Right cardiac atrium (tissue), 5 donors: Measurements from ENCODE around the gene PCDHGA11. TPM values are rescaled to one million over a fixed set of nuclear protein-coding genes. Genes with fewer than 3 reads are reported as not detected.
"Not testable (repeated sequence)": the region's sequence is repeated elsewhere in the genome, so short reads cannot be mapped to it uniquely, and the experiment has no call there.

Experiments used
- ATAC-seq, 2 donors: fragments of 200-7000 bp; cut with Tn5 transposase; one replicate each; pipeline versions ENCODE4 v1.8.0 to v1.9.1; 2020; ENCODE audit warnings: moderate library complexity in 2 of 2, mild to moderate bottlenecking in 1 of 2
- DNase-seq, 3 donors: peaks; one replicate each; pipeline ENCODE4 v3.0.0-alpha.2; 2020
- H3K27ac ChIP-seq: one replicate; pipeline ENCODE4 v1.5.1; 2013; ENCODE audit warnings: mild to moderate bottlenecking, low read length, control low read depth, moderate library complexity
- H3K27me3 ChIP-seq: one replicate; pipeline ENCODE4 v1.6.1; 2013; ENCODE audit not compliant: control insufficient read depth, insufficient read depth
- H3K4me1 ChIP-seq: one replicate; pipeline ENCODE4 v1.6.1; 2013; ENCODE audit warnings: low read length; ENCODE audit not compliant: control insufficient read depth, insufficient read depth
- H3K4me3 ChIP-seq: one replicate; pipeline ENCODE4 v1.5.1; 2013; ENCODE audit warnings: low read length, control low read depth
- H3K9me3 ChIP-seq: one replicate; pipeline ENCODE4 v1.6.1; 2013; ENCODE audit warnings: low read length; ENCODE audit not compliant: control insufficient read depth
- WGBS: extraction: QIAGEN DNeasy Blood & Tissue Kit; methylation state at CpG from one replicate; pipeline ENCODE4 v1.1.7; 2013; 5-methylcytosine and 5-hydroxymethylcytosine counted together
- intact Hi-C, 4 donors: fragments of 100-400 bp; cut with DNase I; formaldehyde crosslinking; loops; one replicate each; pipeline versions ENCODE4 v1.11.0 to v1.14.0; 2022 to 2023
- polyA plus RNA-seq: library from polyadenylated mRNA; stranded (reverse); fragments of 200-250 nt; gene quantifications from one replicate; pipeline ENCODE4 v1.2.3, GENCODE V29; 2013
- total RNA-seq, 4 donors: library from RNA; stranded (reverse); fragmentation: NEBNext Ultra II Directional; extraction: Animal tissue kit (Norgen Biotek cat#: 25700); gene quantifications; one replicate each; pipeline ENCODE4 v1.2.1, GENCODE V29; 2021
- donor health status: healthy with polysubstance abuse.
- donor health status: DM: no; HTN: yes; CAD: no.
- donor health status: DM: no; HTN: no; CAD: no.
- donor health status: DM: no; HTN: yes; CAD: no; lungs with severe emphysema.
- donor health status: DM: yes; HTN: yes; CAD: no.

The PCDHGA11 gene
- total and polyA plus RNA-seq, 5 donors = 2.2 to 4.2 (median 3.4) TPM

GRCh38 chr5:141402553-141403243, 18.2 kb upstream of the PCDHGA11 start, which contains the start of gene PCDHGA9:
TSS of gene PCDHGA9 (plus strand) at chr5:141402778. CDS start at chr5:141402953, 175 bp downstream.
- WGBS = 19% methylated on average over 27 of the region's 27 CpGs
- intact Hi-C loops = loop anchor here in 1 of 4 donors (10.0 kb wide), 1 partner anchor 168 kb away; no protein-coding TSS in a partner anchor
- Histone ChIP-seq H3K27me3 (no peaks in the 10 kb centered on the region), H3K4me3 (peak within 1 kb of the TSS; percentile 40), H3K9me3 (peaks cover 15% of the 10 kb centered on the region), H3K27ac (no peak within 1 kb of the TSS), H3K4me1 (no peaks in the 10 kb centered on the region)
- no peak for ATAC-seq
- no peak for DNase-seq

- H3K27ac ChIP-seq = no peak overlapping the region
- H3K4me3 ChIP-seq = peak overlapping the region; percentile 40
- peaks cover 15% of the 10 kb centered on the region for H3K9me3 ChIP-seq
- 27% methylated on average over 22 of the region's 22 CpGs for WGBS
- no peaks in the 10 kb centered on the region for H3K4me1 ChIP-seq
- H3K27me3 ChIP-seq = no peaks in the 10 kb centered on the region
- DNase-seq (no peak), ATAC-seq (no peak)
- intact Hi-C loops = loop anchor here in 1 of 4 donors (10.0 kb wide), 1 partner anchor 169 kb away; no protein-coding TSS in a partner anchor
These were observed 17.5 kb upstream of the PCDHGA11 start for GRCh38 chr5:141403387-141403786.

GRCh38 chr5:141407790-141408505, 12.9 kb upstream of the PCDHGA11 start, which contains the start of gene PCDHGB6:
TSS of gene PCDHGB6 (plus strand) at chr5:141408021. CDS start at chr5:141408203, 182 bp downstream.
- intact Hi-C loops = loop anchor here in 1 of 4 donors (5.0 to 10.0 kb wide), 2 partner anchors 154 to 173 kb away; no protein-coding TSS in a partner anchor
- ATAC-seq (peak; percentile 84 to 89), DNase-seq (peak; percentile 44 to 82 (median 76))
- 10% methylated on average over 50 of the region's 51 CpGs for WGBS
- peak within 1 kb of the TSS; percentile 56 for H3K4me3 ChIP-seq
- not testable (repeated sequence) for H3K27me3 ChIP-seq, H3K4me1 ChIP-seq, H3K27ac ChIP-seq, H3K9me3 ChIP-seq

- Histone ChIP-seq H3K27me3 (no peaks in the 10 kb centered on the region), H3K27ac (no peak overlapping the region), H3K9me3 (peaks cover 5% of the 10 kb centered on the region), H3K4me3 (no peak overlapping the region), H3K4me1 (no peaks in the 10 kb centered on the region)
- intact Hi-C loops = loop anchor here in 1 of 4 donors (5.0 to 10.0 kb wide), 3 partner anchors 115 to 175 kb away; no protein-coding TSS in a partner anchor
- ATAC-seq (no peak), DNase-seq (no peak)
- WGBS = 24% methylated on average over 64 of the region's 64 CpGs
These were observed 11.1 kb upstream of the PCDHGA11 start for GRCh38 chr5:141409598-141410306.

- intact Hi-C loops = loop anchor here in 1 of 4 donors (10.0 kb wide), 1 partner anchor 113 kb away; no protein-coding TSS in a partner anchor
- Histone ChIP-seq H3K27me3 (no peaks in the 10 kb centered on the region), H3K4me1 (no peaks in the 10 kb centered on the region), H3K27ac (no peak overlapping the region), H3K9me3 (peaks cover 3% of the 10 kb centered on the region), H3K4me3 (no peak overlapping the region)
- no peak for ATAC-seq
- 65% methylated on average over 3 of the region's 3 CpGs for WGBS
- DNase-seq = no peak
These were observed 9.3 kb upstream of the PCDHGA11 start for GRCh38 chr5:141411575-141411974.

GRCh38 chr5:141412854-141413539, 7.9 kb upstream of the PCDHGA11 start, which contains the start of gene PCDHGA10:
TSS of gene PCDHGA10 (plus strand) at chr5:141412987. CDS start at chr5:141413176, 189 bp downstream.
- no peak within 1 kb of the TSS for H3K27ac ChIP-seq
- peaks cover 3% of the 10 kb centered on the region for H3K9me3 ChIP-seq
- ATAC-seq = peak in 1 of 2 donors; percentile 50
- peak within 1 kb of the TSS; percentile 32 for H3K4me3 ChIP-seq
- DNase-seq = no peak
- 24% methylated on average over 31 of the region's 31 CpGs for WGBS
- intact Hi-C loops = loop anchor here in 1 of 4 donors (10.0 kb wide), 1 partner anchor 112 kb away; no protein-coding TSS in a partner anchor
- no peaks in the 10 kb centered on the region for H3K4me1 ChIP-seq
- no peaks in the 10 kb centered on the region for H3K27me3 ChIP-seq

GRCh38 chr5:141413540-141414069, 7.2 kb upstream of the PCDHGA11 start:
- Histone ChIP-seq H3K4me1 (no peaks in the 10 kb centered on the region), H3K4me3 (peak overlapping the region; percentile 32), H3K27ac (no peak overlapping the region), H3K27me3 (no peaks in the 10 kb centered on the region), H3K9me3 (peaks cover 5% of the 10 kb centered on the region)
- intact Hi-C loops = loop anchor here in 1 of 4 donors (10.0 kb wide), 1 partner anchor 111 kb away; no protein-coding TSS in a partner anchor
- ATAC-seq = no peak
- no peak for DNase-seq
- WGBS = 24% methylated on average over 25 of the region's 25 CpGs

GRCh38 chr5:141414548-141415274, 6.1 kb upstream of the PCDHGA11 start:
- not testable (repeated sequence) for H3K27me3 ChIP-seq, ATAC-seq, H3K9me3 ChIP-seq, DNase-seq, H3K4me1 ChIP-seq, H3K27ac ChIP-seq, H3K4me3 ChIP-seq
- WGBS = 28% methylated on average over 46 of the region's 46 CpGs
- intact Hi-C loops = loop anchor here in 2 of 4 donors (5.0 to 10.0 kb wide), 2 partner anchors 110 to 143 kb away; no protein-coding TSS in a partner anchor

- H3K27me3 ChIP-seq, DNase-seq, H3K4me3 ChIP-seq, H3K9me3 ChIP-seq, ATAC-seq, H3K27ac ChIP-seq, H3K4me1 ChIP-seq: not testable (repeated sequence)
- 29% methylated on average over 24 of the region's 24 CpGs for WGBS
- intact Hi-C loops = loop anchor here in 2 of 4 donors (5.0 to 10.0 kb wide), 2 partner anchors 110 to 142 kb away; no protein-coding TSS in a partner anchor
These were observed 5.6 kb upstream of the PCDHGA11 start for GRCh38 chr5:141415275-141415618.
